ENCODE results near the gene IPO13.

GRCh38 chr1:43985984-43986595 lies 39.3 kb downstream of the IPO13 start:
- TF ChIP-seq EZH2 (IDR thresholded peaks at IDR 0.05; ENCODE audit: low read length, unreplicated experiment), result no peak
- no peak for TF ChIP-seq CTCF (conservative IDR thresholded peaks at IDR 0.05; ENCODE audit: low read depth, low read length)
